ENCODE results near the gene CELA2B. TPM values are rescaled to one million over a fixed set of nuclear protein-coding genes. Genes with fewer than 3 reads are reported as not detected.

The CELA2B gene
- total RNA-seq, 1 experiment from 2014 or later, result not detected

GRCh38 chr1:15428815-15429435 lies 47.0 kb upstream of the CELA2B start:
- H2AFZ ChIP-seq, result no peak overlapping the region
- H3K9me3 ChIP-seq (ENCODE audit: insufficient read depth, low read depth), result no peaks in the 10 kb centered on the region
- peaks cover 33% of the 10 kb centered on the region for H3F3A ChIP-seq (ENCODE audit: insufficient read depth, low read depth)
- intact Hi-C loops (cut with micrococcal nuclease; ENCODE audit: unreplicated experiment), result no loop called here
- no peaks in the 10 kb centered on the region for H3K36me3 ChIP-seq (ENCODE audit: low read depth)
- POLR2A ChIA-PET (ENCODE audit: unreplicated experiment), result no interaction called here
- H3K27me3 ChIP-seq (ENCODE audit: insufficient read depth, low read depth), result no peaks in the 10 kb centered on the region
- CTCF ChIA-PET, result no interaction called here
- DNase-seq, result no peak
- H3K4me2 ChIP-seq, result no peak overlapping the region
- no peaks in the 10 kb centered on the region for H3K9me2 ChIP-seq (ENCODE audit: insufficient read depth)
- no peak for TF ChIP-seq CTCF (conservative IDR thresholded peaks at IDR 0.05)
- no peak for TF ChIP-seq EZH2 (IDR thresholded peaks at IDR 0.05; ENCODE audit: low read depth)
- BruUV-seq (replicated peaks), result no TSS peak
- peaks cover 19% of the 10 kb centered on the region for H3K4me1 ChIP-seq (replicated peaks; ENCODE audit: insufficient read depth)
- H3K79me2 ChIP-seq (ENCODE audit: low read depth), result peaks cover 9% of the 10 kb centered on the region
- no peak overlapping the region for H3K4me3 ChIP-seq
- H4K20me1 ChIP-seq (ENCODE audit: insufficient read depth), result 0 out of 2 replicates have a peak, but pooled peaks cover 2% of the 10 kb centered on the region
- no peak overlapping the region for H3K27ac ChIP-seq

DNA sequence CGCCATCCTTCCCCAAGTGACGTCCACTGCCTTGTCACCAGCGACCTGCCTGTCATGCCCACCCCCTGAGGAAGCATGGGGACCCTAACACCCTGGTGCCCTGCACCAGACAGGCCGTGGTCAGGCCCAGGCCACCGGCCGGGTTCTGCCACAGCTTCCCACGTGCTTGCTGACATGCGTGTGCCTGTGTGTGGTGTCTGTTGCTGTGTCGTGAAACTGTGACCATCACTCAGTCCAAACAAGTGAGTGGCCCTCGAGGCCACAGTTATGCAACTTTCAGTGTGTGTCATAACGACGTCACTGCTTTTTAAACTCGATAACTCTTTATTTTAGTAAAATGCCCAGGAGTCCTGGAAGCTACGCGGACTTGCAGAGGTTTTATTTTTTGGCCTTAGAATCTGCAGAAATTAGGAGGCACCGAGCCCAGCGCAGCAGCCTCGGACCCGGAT lies 46.2 kb upstream of the CELA2B start:
- H3K4me2 ChIP-seq, result no peak overlapping the region
- no peak overlapping the region for H3K27ac ChIP-seq

More for the DNA sequence above, 46.2 kb upstream of the CELA2B start:
- no peaks in the 10 kb centered on the region for H3K9me3 ChIP-seq (ENCODE audit: insufficient read depth, low read depth)
- H3K4me1 ChIP-seq (replicated peaks; ENCODE audit: insufficient read depth), result peaks cover 11% of the 10 kb centered on the region
- H3F3A ChIP-seq (ENCODE audit: insufficient read depth, low read depth), result peaks cover 25% of the 10 kb centered on the region
- peaks cover 4% of the 10 kb centered on the region; the same call in 1 of the 2 replicates for H3K79me2 ChIP-seq (ENCODE audit: low read depth)
- H3K4me3 ChIP-seq, result no peak overlapping the region
- H3K27me3 ChIP-seq (ENCODE audit: insufficient read depth, low read depth), result no peaks in the 10 kb centered on the region
- no peak overlapping the region for H2AFZ ChIP-seq
- intact Hi-C loops (cut with micrococcal nuclease; ENCODE audit: unreplicated experiment), result loop anchor here (2.0 to 10.0 kb wide), 2 partner anchors 75 to 301 kb away; no protein-coding TSS in a partner anchor
- H3K9me2 ChIP-seq (ENCODE audit: insufficient read depth), result no peaks in the 10 kb centered on the region
- BruUV-seq (replicated peaks), result no TSS peak
- CTCF ChIA-PET, result no interaction called here
- DNase-seq, result peak in 1 of 2 experiments; percentile 48
- POLR2A ChIA-PET (ENCODE audit: unreplicated experiment), result no interaction called here
- 0 out of 2 replicates have a peak, but pooled peaks cover 2% of the 10 kb centered on the region for H4K20me1 ChIP-seq (ENCODE audit: insufficient read depth)
- no peak for TF ChIP-seq CTCF (conservative IDR thresholded peaks at IDR 0.05)
- TF ChIP-seq EZH2 (IDR thresholded peaks at IDR 0.05; ENCODE audit: low read depth), result no peak
- no peaks in the 10 kb centered on the region for H3K36me3 ChIP-seq (ENCODE audit: low read depth)

Measured in PC-9 (cell line).